ENCODE results near the gene STOM. TPM values are rescaled to one million over a fixed set of nuclear protein-coding genes. Genes with fewer than 3 reads are reported as not detected.

Gene STOM
- total RNA-seq, 1 experiment from 2014 or later = 5.5 TPM

DNA sequence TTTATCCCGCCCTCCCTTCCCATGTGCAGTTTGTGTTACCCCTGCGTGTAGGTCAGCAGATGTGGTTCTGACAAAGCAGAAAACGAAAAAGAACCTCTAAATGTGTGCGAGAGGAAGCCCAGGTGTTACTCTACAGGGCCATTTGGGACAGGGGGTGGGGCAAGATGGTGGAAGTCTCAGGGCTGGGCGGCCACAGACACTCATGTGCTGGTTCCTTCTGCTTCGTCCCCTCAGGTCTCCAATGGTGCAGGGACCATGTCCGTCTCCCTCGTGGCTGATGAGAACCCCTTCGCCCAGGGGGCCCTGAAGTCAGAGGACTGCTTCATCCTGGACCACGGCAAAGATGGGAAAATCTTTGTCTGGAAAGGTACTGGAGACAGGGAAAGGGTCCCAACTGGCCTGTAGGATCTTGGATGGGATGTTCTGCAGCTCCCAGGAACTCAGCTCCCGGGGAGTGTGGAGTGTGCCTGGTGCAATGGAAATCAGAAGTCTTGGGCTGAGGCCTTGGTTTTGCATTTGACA, 53.1 kb downstream of the STOM start:
- no peaks in the 10 kb centered on the region for H3K9me2 ChIP-seq (replicated peaks; ENCODE audit: low read length)
- H3K4me2 ChIP-seq (ENCODE audit: low read length) = no peak overlapping the region
- ChIA-PET POLR2A (ENCODE audit: unreplicated experiment) (no interaction called here), CTCF (no interaction called here)
- no peak overlapping the region for H3K9ac ChIP-seq (ENCODE audit: low read length)
- intact Hi-C loops (cut with micrococcal nuclease) = no loop called here
- no peak for ATAC-seq
- H3K27ac ChIP-seq (ENCODE audit: low read length) = no peak overlapping the region
- no peak overlapping the region for H3K4me3 ChIP-seq (ENCODE audit: low read length)
- no peak for DNase-seq
- no peaks in the 10 kb centered on the region for H3K9me3 ChIP-seq (ENCODE audit: low read length)
- H2AFZ ChIP-seq (ENCODE audit: low read length) = no peak overlapping the region
- no peaks in the 10 kb centered on the region for H3K36me3 ChIP-seq (ENCODE audit: low read depth, low read length)
- no peaks in the 10 kb centered on the region for H3K79me2 ChIP-seq (ENCODE audit: low read length)
- H3F3A ChIP-seq (ENCODE audit: low read length, unreplicated experiment) = no peaks in the 10 kb centered on the region
- no peaks in the 10 kb centered on the region for H3K4me1 ChIP-seq (ENCODE audit: insufficient read depth, low read length)
- no peak for TF ChIP-seq EZH2phosphoT487 (IDR thresholded peaks at IDR 0.05; ENCODE audit: borderline replicate concordance, low read length)
- TF ChIP-seq, protein P1, sequence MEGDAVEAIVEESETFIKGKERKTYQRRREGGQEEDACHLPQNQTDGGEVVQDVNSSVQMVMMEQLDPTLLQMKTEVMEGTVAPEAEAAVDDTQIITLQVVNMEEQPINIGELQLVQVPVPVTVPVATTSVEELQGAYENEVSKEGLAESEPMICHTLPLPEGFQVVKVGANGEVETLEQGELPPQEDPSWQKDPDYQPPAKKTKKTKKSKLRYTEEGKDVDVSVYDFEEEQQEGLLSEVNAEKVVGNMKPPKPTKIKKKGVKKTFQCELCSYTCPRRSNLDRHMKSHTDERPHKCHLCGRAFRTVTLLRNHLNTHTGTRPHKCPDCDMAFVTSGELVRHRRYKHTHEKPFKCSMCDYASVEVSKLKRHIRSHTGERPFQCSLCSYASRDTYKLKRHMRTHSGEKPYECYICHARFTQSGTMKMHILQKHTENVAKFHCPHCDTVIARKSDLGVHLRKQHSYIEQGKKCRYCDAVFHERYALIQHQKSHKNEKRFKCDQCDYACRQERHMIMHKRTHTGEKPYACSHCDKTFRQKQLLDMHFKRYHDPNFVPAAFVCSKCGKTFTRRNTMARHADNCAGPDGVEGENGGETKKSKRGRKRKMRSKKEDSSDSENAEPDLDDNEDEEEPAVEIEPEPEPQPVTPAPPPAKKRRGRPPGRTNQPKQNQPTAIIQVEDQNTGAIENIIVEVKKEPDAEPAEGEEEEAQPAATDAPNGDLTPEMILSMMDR (conservative IDR thresholded peaks at IDR 0.05; ENCODE audit: low read depth, low read length) = no peak
- no peak for TF ChIP-seq EZH2 (IDR thresholded peaks at IDR 0.05; ENCODE audit: low read length, unreplicated experiment)
- no peaks in the 10 kb centered on the region for H3K27me3 ChIP-seq (ENCODE audit: low read length)
- no TSS peak for BruUV-seq (replicated peaks)
- no peaks in the 10 kb centered on the region for H4K20me1 ChIP-seq (ENCODE audit: low read length)

DNA sequence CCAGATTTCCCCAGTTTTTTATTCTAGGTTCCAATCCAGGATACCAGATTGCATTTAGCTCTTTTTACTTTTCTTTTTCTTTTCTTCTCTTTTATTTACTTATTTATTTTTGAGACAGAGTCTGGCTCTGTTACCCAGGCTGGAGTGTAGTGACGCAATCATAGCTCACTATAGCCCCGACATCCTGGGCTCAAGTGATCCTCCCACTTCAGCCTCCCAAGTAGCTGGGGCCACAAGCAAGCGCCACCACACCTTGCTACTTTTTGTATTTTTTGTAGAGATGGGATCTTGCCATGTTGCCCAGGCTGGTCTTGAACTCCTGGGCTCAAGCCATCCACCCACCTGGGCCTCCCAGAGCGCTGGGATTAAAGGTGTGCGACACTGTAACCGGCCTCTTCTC, 53.7 kb downstream of the STOM start:
- no TSS peak for BruUV-seq (replicated peaks)

More for the DNA sequence above, 53.7 kb downstream of the STOM start:
- intact Hi-C loops (cut with micrococcal nuclease) = no loop called here
- H3K27me3 ChIP-seq (ENCODE audit: low read length) = no peaks in the 10 kb centered on the region
- TF ChIP-seq EZH2phosphoT487 (IDR thresholded peaks at IDR 0.05; ENCODE audit: borderline replicate concordance, low read length) (no peak), EZH2 (IDR thresholded peaks at IDR 0.05; ENCODE audit: low read length, unreplicated experiment) (no peak)
- TF ChIP-seq, protein P1 (conservative IDR thresholded peaks at IDR 0.05; ENCODE audit: low read depth, low read length) = no peak
- no peaks in the 10 kb centered on the region for H3F3A ChIP-seq (ENCODE audit: low read length, unreplicated experiment)
- H3K27ac ChIP-seq (ENCODE audit: low read length) = no peak overlapping the region
- H3K4me2 ChIP-seq (ENCODE audit: low read length) = no peak overlapping the region
- H3K9me2 ChIP-seq (replicated peaks; ENCODE audit: low read length) = no peaks in the 10 kb centered on the region
- no peak overlapping the region for H2AFZ ChIP-seq (ENCODE audit: low read length)
- H4K20me1 ChIP-seq (ENCODE audit: low read length) = no peaks in the 10 kb centered on the region
- CTCF ChIA-PET = interaction anchor here (0.9 kb wide), 1 partner anchor 60 kb away, joined by 6 read pairs; no protein-coding TSS in a partner anchor
- H3K4me3 ChIP-seq (ENCODE audit: low read length) = no peak overlapping the region
- H3K79me2 ChIP-seq (ENCODE audit: low read length) = no peaks in the 10 kb centered on the region
- no peak for DNase-seq
- no peak for ATAC-seq
- POLR2A ChIA-PET (ENCODE audit: unreplicated experiment) = interaction anchor here (0.6 kb wide), 1 partner anchor 32 kb away, joined by 5 read pairs; no protein-coding TSS in a partner anchor
- H3K9me3 ChIP-seq (ENCODE audit: low read length) = no peaks in the 10 kb centered on the region
- no peak overlapping the region for H3K9ac ChIP-seq (ENCODE audit: low read length)
- H3K36me3 ChIP-seq (ENCODE audit: low read depth, low read length) = no peaks in the 10 kb centered on the region
- H3K4me1 ChIP-seq (ENCODE audit: insufficient read depth, low read length) = no peaks in the 10 kb centered on the region
